ENCODE data around the gene GPBAR1. TPM values are rescaled to one million over a fixed set of nuclear protein-coding genes. Genes with fewer than 3 reads are reported as not detected.
A peak's percentile ranks its signal among the peaks of the same experiment; 100 is the strongest.

The GPBAR1 gene
- total RNA-seq, 1 donor from 2014 or later, result 0.77 TPM

- Mint-ChIP-seq H3K27me3 (ENCODE audit: unreplicated experiment) (peaks cover 9% of the 10 kb centered on the region), H3K9me3 (ENCODE audit: unreplicated experiment) (no peaks in the 10 kb centered on the region), H3K4me1 (ENCODE audit: unreplicated experiment) (peaks cover 53% of the 10 kb centered on the region), H3K27ac (ENCODE audit: unreplicated experiment) (peak overlapping the region; percentile 72), H3K36me3 (ENCODE audit: low read depth, unreplicated experiment) (peaks cover 10% of the 10 kb centered on the region), H3K4me3 (ENCODE audit: unreplicated experiment) (peak overlapping the region; percentile 87)
- DNase-seq (ENCODE audit: low spot score), result no peak
- TF ChIP-seq CTCF (IDR thresholded peaks at IDR 0.05; ENCODE audit: unreplicated experiment), result no peak
Measured at GRCh38 chr2:218290316-218291261, 29.8 kb downstream of the GPBAR1 start.

- Mint-ChIP-seq H3K27ac (ENCODE audit: unreplicated experiment) (no peak overlapping the region), H3K9me3 (ENCODE audit: unreplicated experiment) (no peaks in the 10 kb centered on the region)
Measured at GRCh38 chr2:218291318-218292047, 30.7 kb downstream of the GPBAR1 start.

GRCh38 chr2:218292048-218293014 lies 31.5 kb downstream of the GPBAR1 start, which contains the start of gene TMBIM1:
Gene TMBIM1 (minus strand): TSS chr2:218292503. CDS start chr2:218282141, 10,362 bp downstream.
- peak within 1 kb of the TSS; percentile 87 for H3K4me3 Mint-ChIP-seq (ENCODE audit: unreplicated experiment)
- H3K4me1 Mint-ChIP-seq (ENCODE audit: unreplicated experiment), result peaks cover 40% of the 10 kb centered on the region
- H3K27me3 Mint-ChIP-seq (ENCODE audit: unreplicated experiment), result peaks cover 4% of the 10 kb centered on the region
- peak; percentile 96 for TF ChIP-seq CTCF (IDR thresholded peaks at IDR 0.05; ENCODE audit: unreplicated experiment)
- H3K9me3 Mint-ChIP-seq (ENCODE audit: unreplicated experiment), result no peaks in the 10 kb centered on the region
- H3K36me3 Mint-ChIP-seq (ENCODE audit: low read depth, unreplicated experiment), result peaks cover 10% of the 10 kb centered on the region
- no peak within 1 kb of the TSS for H3K27ac Mint-ChIP-seq (ENCODE audit: unreplicated experiment)
- peak; percentile 87 for DNase-seq (ENCODE audit: low spot score)

More at GRCh38 chr2:218291318-218292047, 30.7 kb downstream of the GPBAR1 start:
- no peak for DNase-seq (ENCODE audit: low spot score)
- Mint-ChIP-seq H3K27me3 (ENCODE audit: unreplicated experiment) (peaks cover 8% of the 10 kb centered on the region), H3K36me3 (ENCODE audit: low read depth, unreplicated experiment) (peaks cover 10% of the 10 kb centered on the region), H3K4me3 (ENCODE audit: unreplicated experiment) (peak overlapping the region; percentile 87), H3K4me1 (ENCODE audit: unreplicated experiment) (peaks cover 49% of the 10 kb centered on the region)
- TF ChIP-seq CTCF (IDR thresholded peaks at IDR 0.05; ENCODE audit: unreplicated experiment), result no peak

GRCh38 chr2:218293715-218294429 lies 33.1 kb downstream of the GPBAR1 start:
- DNase-seq (ENCODE audit: low spot score), result no peak
- H3K36me3 Mint-ChIP-seq (ENCODE audit: low read depth, unreplicated experiment), result peaks cover 10% of the 10 kb centered on the region
- peaks cover 33% of the 10 kb centered on the region for H3K4me1 Mint-ChIP-seq (ENCODE audit: unreplicated experiment)
- H3K4me3 Mint-ChIP-seq (ENCODE audit: unreplicated experiment), result no peak overlapping the region
- no peak for TF ChIP-seq CTCF (IDR thresholded peaks at IDR 0.05; ENCODE audit: unreplicated experiment)
- no peaks in the 10 kb centered on the region for H3K9me3 Mint-ChIP-seq (ENCODE audit: unreplicated experiment)
- H3K27ac Mint-ChIP-seq (ENCODE audit: unreplicated experiment), result no peak overlapping the region
- peaks cover 6% of the 10 kb centered on the region for H3K27me3 Mint-ChIP-seq (ENCODE audit: unreplicated experiment)

Measured in endothelial cell (in vitro differentiated cells).